Measurements from ENCODE around the gene FHAD1. TPM values are rescaled to one million over a fixed set of nuclear protein-coding genes. Genes with fewer than 3 reads are reported as not detected.

The FHAD1 gene
- total and polyA plus RNA-seq, 11 donors, result 0.06 to 1.1 (median 0.12) TPM; not detected in 4

DNA sequence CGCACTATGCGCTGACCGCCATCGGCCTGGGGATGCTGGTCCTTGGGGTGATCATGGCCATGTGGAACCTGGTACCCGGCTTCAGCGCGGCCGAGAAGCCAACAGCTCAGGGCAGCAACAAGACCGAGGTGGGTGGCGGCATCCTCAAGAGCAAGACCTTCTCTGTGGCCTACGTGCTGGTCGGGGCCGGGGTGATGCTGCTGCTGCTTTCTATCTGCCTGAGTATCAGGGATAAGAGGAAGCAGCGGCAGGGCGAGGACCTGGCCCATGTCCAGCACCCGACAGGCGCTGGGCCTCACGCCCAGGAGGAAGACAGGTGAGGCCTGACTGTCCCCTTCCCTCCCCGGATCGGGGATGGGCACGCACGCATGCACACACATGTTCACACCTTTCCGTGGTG lies 31.9 kb upstream of the FHAD1 start:
- intact Hi-C loops (cut with DNase I), result no loop called here
- H3K9me3 ChIP-seq, result no peaks in the 10 kb centered on the region
- peaks cover 0 to 11% (median 0%) of the 10 kb centered on the region in 9 donors for H3K36me3 ChIP-seq
- peaks cover 0 to 46% (median 11%) of the 10 kb centered on the region in 12 donors for H3K4me1 ChIP-seq
- H3K27me3 ChIP-seq, result no peaks in the 10 kb centered on the region
- peak overlapping the region in 6 of 12 donors; percentile 23 to 80 (median 40) for H3K27ac ChIP-seq
- ATAC-seq (no peak), DNase-seq (no peak)
- no peak overlapping the region for H3K4me3 ChIP-seq
- no peak for TF ChIP-seq POLR2A (IDR thresholded peaks at IDR 0.05)
- TF ChIP-seq, protein P1, sequence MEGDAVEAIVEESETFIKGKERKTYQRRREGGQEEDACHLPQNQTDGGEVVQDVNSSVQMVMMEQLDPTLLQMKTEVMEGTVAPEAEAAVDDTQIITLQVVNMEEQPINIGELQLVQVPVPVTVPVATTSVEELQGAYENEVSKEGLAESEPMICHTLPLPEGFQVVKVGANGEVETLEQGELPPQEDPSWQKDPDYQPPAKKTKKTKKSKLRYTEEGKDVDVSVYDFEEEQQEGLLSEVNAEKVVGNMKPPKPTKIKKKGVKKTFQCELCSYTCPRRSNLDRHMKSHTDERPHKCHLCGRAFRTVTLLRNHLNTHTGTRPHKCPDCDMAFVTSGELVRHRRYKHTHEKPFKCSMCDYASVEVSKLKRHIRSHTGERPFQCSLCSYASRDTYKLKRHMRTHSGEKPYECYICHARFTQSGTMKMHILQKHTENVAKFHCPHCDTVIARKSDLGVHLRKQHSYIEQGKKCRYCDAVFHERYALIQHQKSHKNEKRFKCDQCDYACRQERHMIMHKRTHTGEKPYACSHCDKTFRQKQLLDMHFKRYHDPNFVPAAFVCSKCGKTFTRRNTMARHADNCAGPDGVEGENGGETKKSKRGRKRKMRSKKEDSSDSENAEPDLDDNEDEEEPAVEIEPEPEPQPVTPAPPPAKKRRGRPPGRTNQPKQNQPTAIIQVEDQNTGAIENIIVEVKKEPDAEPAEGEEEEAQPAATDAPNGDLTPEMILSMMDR (IDR thresholded peaks at IDR 0.05), result no peak
- whole genome bisulfite sequencing, 4 donors, result 91 to 93% (median 92%) methylated on average over 22 to 23 of the region's 23 CpGs

DNA sequence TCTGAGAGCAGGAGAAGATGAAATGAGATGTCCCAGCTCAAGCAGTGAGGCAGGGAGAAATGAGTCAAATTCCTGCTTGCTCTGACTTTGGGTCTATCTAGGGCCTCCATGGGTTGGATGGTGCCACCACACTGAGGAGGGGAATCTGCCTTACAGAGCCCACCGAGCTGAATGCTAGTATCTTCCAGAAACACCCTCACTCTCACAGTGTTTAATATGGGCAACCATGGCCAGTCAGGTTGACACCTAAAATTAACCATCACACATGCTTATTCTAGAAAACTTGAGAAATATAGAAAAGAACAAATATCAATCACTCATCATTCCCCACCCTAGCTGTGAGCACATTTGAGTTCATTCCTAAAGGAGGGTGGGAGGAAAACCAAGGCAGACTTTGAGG lies 29.4 kb upstream of the FHAD1 start:
- 80 to 100% (median 96%) methylated on average over 1 of the region's 1 CpG for WGBS, 4 donors
- Histone ChIP-seq H3K36me3 (peaks cover 0 to 12% (median 0%) of the 10 kb centered on the region in 9 donors), H3K27me3 (no peaks in the 10 kb centered on the region), H3K27ac (no peak overlapping the region), H3K4me1 (peaks cover 0 to 36% (median 7%) of the 10 kb centered on the region in 12 donors), H3K4me3 (no peak overlapping the region), H3K9me3 (no peaks in the 10 kb centered on the region)
- intact Hi-C loops (cut with DNase I), result no loop called here
- TF ChIP-seq, protein P1 (IDR thresholded peaks at IDR 0.05), result no peak
- no peak for ATAC-seq
- DNase-seq, result no peak

DNA sequence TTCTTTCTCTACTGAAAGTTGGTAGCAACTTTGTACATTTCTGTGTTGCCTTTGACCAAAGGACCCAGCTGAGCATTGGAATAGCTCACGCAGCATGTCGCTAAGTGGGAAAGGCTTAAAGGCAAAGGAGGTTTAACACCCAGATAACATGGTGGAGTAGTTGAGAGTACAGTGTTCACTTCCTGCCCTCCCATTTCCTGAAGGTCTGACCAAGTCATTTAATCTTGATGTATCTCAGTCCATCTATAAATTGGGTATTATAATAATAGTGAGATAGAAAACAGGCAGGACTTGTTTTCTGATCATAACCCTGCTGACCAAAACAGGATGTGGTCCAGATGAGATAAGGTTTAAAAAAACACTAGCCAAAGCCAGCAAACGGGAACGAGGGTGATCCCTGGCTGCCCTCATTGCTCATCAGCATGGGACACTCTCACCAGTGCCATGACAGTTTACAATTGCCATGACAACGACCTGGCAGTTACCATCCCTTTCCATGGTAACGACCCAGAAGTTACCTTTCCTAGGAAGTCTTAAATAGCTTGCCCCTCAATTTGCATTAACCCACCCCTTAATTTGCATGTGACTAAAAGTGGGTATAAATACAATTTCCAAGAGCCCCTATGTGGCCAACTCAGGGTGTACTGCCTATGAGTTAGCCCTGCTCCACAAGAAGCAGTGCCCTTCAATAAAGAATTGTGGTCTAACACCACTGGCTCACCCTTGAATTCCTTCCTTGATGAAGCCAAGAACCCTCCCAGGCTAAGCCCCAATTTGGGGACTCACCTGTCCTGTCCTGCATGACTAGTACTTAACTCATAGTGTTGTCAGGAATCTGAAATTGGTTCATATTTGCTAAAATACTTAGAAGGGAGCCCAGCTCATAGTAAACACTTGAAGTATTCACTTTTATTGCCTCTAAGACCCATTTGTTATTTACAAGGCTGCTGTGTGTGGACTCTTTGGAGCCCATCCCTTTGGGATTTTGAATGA lies 28.4 kb upstream of the FHAD1 start:
- Histone ChIP-seq H3K4me1 (peaks cover 0 to 32% (median 5%) of the 10 kb centered on the region in 12 donors), H3K36me3 (peaks cover 0 to 12% (median 0%) of the 10 kb centered on the region in 9 donors), H3K27me3 (no peaks in the 10 kb centered on the region), H3K27ac (no peak overlapping the region), H3K4me3 (no peak overlapping the region), H3K9me3 (no peaks in the 10 kb centered on the region)
- intact Hi-C loops (cut with DNase I), result no loop called here
- TF ChIP-seq, protein P1 (IDR thresholded peaks at IDR 0.05), result no peak
- no peak for TF ChIP-seq POLR2A (IDR thresholded peaks at IDR 0.05)
- WGBS, 4 donors, result 51 to 67% (median 59%) methylated on average over 6 of the region's 6 CpGs
- ATAC-seq (peak in 2 of 4 donors; percentile 38 to 66), DNase-seq (no peak)

DNA sequence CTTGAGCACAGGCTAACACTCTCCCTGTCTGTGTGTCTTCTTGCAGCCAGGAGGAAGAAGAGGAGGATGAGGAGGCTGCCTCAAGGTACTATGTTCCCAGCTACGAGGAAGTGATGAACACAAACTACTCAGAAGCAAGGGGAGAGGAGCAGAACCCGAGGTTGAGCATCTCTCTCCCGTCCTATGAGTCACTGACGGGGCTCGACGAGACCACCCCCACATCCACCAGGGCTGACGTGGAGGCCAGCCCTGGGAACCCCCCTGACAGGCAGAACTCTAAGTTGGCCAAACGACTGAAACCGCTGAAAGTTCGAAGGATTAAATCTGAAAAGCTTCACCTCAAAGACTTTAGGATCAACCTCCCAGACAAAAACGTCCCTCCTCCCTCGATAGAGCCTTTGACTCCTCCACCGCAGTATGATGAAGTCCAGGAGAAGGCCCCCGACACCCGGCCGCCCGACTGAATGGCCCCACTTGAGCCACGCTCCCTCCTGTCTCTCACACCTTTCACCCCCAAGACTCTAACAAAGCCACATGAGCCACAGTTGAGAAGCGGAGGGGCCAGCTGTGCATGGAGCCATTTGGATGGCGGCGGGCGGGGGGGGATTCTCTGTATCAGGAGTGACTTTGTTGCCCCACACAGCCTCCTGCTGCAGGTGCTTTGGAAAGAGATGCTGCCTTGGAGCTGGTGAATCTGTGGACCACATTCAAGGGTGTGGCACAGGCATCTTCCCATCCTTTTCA lies 27.6 kb upstream of the FHAD1 start:
- Histone ChIP-seq H3K4me3 (no peak overlapping the region), H3K36me3 (peaks cover 0 to 12% (median 0%) of the 10 kb centered on the region in 9 donors), H3K27ac (no peak overlapping the region), H3K27me3 (no peaks in the 10 kb centered on the region), H3K4me1 (peaks cover 0 to 31% (median 5%) of the 10 kb centered on the region in 12 donors), H3K9me3 (no peaks in the 10 kb centered on the region)
- TF ChIP-seq, protein P1 (IDR thresholded peaks at IDR 0.05), result no peak
- no peak for TF ChIP-seq POLR2A (IDR thresholded peaks at IDR 0.05)
- WGBS, 4 donors, result 94 to 97% (median 95%) methylated on average over 22 of the region's 22 CpGs
- intact Hi-C loops (cut with DNase I), result no loop called here
- DNase-seq (no peak), ATAC-seq (no peak)
